Stimulated activated CD4-positive, alpha-beta T cell treated with anti-CD3 and anti-CD28 coated beads, Interleukin-15, amount 100 ng/mL, for 24 hours (primary cell): ENCODE measurements around the gene D2HGDH.
"Not testable (repeated sequence)": the region's sequence is repeated elsewhere in the genome, so short reads cannot be mapped to it uniquely, and the experiment has no call there.

Experiments
- DNase-seq: peaks from one replicate; pipeline ENCODE4 v3.0.0-alpha.2; 2020

The D2HGDH gene

DNA sequence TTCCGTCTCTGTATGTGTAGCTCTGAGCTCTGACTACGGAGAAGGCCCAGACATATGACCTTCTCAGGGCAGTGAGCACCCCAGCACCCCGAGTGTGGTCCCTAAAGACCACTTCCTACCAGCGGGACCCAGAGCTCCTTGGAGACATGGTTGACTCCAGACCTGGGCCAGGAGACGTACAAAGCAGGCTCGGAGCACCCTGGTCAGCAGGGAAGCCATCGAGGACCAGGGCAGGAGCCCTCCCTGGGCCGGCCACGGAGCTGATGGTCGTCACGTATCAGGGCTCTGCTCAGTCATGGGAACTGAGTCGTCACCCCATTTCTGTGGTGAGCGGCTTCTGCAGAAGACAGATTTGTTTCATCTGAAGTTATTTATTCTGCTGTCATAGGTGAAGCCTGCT is 61.8 kb downstream of the D2HGDH start:
- no peak for DNase-seq

DNA sequence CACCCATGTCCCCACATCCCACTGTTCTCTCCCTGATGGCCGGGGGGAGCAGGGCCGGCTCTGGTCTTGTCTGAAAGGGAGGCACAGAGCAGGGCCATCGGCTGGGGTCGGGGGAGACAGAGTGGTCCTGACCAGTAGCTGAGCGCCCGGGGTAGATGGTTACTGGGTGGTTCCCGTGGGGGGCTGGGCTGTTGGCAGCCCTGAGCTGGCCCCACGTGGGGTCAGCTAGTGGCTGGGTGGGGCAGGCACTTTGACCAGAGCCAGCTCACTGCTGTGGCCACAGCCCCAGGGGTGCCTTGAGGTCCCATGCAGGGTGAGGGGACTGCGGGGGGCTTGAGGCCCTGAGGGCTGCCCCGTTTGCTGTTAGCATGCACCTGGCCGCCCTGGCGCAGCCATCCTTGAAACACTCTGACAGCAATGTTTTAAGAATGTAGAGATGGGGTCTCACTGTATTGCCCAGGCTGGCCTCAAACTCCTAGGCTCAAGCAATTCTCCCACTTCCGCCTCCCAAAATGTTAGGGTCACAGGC is 62.2 kb downstream of the D2HGDH start:
- no peak for DNase-seq

DNA sequence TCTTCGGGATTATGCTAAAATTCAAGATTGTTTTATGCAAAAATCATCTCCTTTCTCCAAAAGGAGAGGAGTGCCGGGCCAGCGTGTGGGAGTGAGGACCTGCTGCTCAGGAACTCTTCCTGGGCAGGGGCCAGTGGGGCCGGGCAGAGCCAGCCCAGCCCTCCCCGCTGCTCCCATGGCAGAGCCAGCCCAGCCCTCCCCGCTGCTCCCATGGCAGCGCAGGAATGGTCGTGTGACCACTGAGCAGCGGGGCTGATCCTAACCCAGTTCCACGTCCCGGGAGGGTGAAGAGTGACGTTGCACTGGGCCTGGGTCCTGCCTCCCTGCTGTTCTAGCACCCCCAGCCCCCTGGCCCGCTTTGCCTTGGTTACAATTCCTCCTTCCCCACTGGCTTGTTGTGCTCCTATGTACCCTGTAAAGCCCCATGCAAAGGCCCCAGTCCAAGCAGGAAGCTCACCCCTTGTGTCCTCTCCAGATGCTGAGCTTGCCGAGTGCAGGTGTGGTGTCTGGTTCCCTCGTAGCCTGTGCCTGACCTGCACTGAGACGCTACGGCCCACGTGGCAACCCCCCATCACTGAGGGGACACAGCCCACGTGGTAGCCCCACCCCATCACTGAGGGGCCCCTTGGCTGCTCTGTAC is 63.1 kb downstream of the D2HGDH start:
- no peak for DNase-seq

DNA sequence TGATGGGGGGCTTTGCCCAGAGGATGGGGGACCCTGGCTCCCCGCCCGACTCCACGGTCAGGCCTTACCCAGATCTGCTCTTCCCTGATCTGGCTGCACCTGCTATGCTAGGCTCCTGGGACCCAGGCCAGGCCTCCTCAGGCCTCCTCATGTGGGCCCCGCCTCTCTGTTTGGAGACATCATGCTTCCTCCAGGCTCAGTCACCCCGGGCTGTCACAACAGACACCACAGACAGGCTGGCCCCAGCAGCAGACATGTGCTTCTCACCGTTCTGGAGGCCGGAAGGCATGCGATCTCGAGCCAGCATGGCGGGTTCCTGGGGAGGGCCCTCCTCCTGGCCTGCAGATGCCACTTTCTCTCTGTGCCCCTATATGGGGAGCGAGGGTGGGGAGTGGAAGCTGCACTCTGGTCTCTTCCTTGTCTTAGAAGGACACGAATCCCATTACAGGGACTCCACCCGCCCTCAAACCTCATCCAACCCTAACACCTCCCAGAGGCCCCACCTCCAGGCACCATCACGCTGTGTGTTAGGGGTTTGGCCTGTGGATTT is 63.7 kb downstream of the D2HGDH start:
- no peak for DNase-seq

DNA sequence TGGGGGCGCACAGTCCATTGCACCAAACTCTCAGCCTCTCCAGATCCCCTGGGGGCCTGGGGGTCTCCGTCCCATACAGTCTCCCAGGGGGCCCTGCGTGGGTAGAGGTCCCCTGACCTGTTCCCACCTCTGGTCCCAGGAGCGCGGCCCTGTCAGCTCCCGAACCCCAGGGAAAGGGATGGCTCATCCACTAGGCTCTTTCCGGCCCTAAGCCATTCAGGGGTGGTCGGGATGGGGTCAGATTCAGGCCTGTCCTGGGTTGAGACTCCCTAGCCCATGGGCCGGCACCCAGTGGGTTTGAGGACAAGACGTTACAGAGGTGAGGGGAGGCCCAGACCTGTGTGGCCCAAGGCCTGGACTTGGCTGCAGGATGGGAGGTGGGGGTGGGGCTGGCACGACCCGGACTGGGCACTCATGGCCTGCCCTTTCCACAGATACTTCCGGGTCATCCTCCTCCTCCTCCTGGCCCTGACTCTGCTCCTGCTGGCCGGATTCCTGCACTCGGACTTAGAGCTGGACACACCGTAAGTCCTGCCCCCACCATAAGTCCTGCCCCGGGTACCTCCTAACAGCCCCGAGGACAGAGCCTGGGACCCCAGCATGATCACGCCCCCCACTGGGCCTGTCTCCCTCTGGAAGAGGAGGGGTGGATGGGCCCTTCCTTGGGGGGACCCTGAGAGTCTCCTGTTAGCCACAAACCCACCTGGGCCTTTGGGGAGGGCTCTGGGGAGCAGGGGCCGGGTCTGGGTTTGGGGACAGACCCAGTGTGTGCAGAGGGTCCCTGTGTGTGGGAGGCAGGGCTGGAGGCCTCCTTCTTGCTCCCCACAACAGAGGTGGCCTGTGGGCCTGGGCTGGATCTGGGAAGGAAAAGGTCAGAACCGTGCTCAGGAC is 64.4 kb downstream of the D2HGDH start:
- no peak for DNase-seq

DNA sequence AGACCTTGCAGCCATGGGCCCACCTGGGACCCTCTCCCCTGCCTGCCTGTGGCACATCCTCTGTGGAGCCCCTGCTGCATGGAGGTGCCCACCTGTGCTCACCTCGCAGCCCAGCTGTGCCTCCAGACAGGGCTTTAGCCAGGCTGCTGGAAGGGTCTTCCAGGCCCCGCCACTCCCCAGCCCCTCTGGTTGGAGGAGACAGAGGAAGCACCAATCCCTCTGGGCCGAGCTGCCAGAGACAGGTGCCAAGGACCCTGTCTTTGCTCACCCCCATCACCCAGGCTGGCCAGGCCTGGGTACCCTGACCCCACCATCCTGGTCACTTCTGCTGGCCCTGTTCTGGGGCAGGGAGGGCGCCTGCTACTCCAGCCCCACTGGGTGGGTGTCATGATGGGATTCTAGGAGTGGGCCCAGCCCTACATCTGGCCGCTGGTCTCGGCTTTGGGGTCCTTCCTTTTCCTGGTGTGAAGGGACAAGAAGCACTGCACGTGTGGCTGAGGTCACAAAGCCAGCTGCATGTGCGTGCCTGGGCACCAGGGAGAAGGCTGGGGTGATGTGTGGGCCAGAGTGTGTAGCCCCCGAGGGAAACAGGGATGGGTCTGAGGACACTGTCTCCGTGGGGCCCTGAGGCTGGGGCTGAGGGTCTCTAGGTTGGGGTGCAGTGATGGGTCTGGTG is 65.2 kb downstream of the D2HGDH start:
- DNase-seq: no peak

DNA sequence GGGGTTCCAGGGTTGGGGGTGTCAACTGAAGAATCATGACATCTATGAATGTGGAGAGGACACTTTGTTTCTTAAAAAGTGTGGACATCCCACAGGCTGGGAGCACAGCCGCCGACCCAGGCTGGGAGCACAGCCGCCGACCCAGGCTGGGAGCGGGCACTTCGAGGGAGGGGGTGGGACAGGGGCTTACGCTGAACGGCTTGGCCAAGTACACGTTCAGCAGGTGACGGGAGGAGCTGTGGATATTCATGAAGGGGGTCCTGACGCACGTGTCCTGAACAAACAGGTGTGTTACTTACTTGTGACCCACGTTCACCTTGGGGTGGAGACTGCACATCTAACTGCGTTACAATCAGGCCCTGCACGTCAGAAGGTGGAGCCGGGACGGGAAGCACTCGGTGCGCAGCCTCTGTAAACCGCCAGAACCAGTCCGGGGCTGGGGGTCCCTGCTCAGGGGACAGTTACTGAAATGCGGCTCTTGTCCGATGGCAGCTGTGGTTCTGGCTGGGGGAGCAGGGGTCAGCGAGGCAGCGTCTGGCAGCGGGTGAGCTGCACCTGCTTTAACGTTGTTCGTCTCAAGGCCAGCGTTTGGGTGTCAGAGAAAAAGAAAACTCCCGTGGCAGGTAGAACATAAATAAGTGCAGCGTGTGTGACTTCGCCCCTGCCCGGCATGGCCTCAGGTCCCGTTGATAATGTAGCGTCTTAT is 65.9 kb downstream of the D2HGDH start:
- not testable (repeated sequence) for DNase-seq

DNA sequence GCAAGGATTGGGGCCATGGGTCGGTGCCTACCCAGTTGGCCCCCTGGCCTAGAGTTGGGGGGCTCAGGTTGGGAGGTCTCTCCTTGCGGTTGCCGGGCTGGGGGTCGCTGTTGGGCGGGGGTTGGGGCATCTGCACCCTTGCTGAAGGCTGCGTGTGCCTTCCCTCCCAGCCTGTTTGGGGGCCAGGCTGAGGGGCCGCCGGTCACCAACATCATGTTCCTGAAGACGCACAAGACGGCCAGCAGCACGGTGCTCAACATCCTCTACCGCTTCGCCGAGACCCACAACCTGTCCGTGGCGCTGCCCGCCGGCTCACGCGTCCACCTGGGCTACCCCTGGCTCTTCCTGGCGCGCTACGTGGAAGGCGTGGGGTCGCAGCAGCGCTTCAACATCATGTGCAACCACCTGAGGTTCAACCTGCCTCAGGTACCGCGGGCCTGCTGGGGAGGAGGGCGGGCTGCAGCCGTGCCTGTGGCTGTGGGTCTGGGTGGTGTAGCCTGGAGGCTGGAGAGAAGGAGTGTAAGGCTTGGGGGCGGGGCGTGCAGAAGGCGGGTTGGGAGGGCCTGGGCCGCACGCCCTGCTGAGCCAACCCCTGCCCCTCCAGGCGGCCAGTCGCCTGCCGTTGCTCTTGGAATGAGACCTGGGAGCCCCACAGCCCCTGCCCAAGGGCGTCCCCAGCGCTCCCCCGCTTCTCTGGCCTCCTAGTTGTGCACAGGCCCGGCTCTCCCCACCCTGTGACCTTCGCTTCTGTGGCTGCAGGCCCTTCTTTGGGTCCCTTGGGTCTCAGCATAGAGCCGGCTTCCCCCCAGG is 67.4 kb downstream of the D2HGDH start:
- no peak for DNase-seq

DNA sequence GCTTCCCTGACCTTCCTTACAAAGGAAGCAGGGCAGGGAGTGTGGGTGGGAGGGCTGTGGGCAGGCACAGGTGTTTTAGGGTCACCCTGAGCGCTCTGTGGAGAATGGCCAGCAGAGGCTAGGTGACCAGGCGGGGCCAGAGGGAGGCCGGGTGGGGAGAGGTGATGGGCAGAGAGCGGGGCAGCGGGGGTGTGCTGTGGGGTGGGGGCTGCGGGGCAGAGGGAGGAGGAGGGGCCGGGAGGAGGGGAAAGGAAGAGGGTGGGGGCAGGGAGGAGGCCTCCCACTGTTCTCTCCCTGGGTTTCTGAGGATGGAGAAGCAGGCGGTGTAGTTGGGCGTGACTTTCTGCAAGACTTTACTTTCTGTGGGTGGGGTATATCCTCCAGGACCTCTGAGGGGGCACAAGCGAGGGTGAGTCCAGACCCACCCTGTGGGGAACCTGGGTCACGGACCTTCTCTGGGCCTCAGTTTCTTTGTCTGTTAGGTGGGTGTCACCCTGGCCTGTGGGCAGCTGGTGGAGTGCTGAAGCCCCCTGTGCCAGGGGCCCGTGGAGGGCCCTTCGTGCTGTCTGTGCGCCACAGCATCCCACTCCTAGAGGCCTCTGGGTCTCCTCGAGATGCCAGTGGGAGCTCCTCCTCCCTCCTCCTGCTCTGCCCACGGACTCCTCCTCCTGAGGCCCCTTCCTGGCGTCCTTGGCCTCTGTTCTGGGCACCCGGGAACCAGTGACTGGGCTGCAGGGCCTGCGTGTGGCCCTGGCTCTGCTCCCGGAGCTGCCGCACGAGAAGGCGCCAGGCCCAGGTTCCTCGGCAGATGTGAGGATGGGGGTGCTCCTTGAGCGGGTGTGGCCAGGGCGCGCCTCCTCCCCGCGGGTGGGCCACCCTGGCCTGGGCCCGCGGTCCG is 68.2 kb downstream of the D2HGDH start:
- DNase-seq: no peak

DNA sequence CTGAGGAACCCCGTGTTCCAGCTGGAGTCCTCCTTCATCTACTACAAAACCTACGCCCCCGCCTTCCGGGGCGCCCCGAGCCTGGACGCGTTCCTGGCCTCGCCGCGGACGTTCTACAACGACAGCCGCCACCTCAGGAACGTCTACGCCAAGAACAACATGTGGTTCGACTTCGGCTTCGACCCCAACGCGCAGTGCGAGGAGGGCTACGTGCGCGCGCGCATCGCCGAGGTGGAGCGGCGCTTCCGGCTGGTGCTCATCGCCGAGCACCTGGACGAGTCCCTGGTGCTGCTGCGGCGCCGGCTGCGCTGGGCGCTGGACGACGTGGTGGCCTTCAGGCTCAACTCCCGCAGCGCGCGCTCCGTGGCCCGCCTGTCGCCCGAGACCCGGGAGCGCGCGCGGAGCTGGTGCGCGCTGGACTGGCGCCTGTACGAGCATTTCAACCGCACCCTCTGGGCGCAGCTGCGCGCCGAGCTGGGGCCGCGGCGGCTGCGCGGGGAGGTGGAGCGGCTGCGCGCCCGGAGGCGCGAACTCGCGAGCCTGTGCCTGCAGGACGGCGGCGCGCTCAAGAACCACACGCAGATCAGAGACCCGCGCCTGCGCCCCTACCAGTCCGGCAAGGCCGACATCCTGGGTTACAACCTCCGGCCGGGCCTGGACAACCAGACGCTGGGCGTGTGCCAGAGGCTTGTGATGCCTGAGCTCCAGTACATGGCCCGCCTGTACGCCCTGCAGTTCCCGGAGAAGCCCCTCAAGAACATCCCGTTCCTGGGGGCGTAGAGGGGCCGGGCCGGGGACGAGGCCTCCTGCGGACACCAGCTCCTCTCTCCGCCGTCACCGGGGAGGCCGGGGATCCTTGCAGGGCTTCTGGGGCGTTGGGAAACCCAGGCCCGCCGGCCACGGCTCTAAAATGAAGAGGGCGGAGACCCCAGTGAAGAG is 69.2 kb downstream of the D2HGDH start:
- DNase-seq: peak; percentile 66

DNA sequence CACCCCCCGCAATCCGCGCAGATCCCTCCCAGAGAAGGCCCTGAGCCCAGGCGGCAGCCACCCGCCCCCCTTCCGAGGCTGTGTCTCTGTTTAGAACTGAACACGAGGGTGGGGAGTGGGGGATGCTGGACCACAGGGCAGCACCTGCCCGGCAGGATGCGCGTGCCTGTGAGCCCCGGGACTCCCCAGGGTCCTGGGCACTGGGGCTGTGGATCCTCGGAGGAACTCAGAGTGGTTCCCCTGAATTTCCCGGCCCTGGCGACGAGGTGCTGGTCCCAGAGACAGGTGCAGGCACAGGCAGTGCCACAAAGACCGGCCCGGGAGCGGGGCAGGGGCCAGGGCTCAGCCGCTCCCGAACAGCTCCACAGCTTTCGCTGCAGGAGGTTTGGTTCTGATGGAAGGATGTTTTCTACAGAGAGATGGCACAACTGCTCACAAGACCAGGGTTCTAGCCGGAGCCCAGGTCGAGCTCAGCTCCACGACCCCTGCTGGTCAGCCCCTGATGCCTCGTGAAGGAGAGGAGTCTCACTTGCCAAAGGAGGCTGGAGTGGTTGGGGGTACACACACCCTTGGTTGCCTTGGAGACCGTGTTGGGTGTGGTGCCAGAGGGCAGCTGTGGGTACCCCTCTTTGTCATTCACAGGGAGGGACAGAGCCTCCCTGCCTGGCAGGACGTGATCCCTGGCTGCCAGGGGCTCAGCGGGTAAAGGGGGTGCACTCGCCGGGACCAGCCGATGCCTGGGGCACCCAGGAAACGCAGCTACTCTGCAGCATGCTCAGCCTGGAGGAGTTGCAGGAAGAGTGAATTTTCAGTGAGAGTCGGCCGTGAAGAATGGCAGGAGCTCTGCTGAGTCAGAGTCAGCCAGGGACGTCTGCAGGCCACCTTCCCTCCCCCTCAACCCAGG is 70.1 kb downstream of the D2HGDH start:
- DNase-seq: peak; percentile 34

DNA sequence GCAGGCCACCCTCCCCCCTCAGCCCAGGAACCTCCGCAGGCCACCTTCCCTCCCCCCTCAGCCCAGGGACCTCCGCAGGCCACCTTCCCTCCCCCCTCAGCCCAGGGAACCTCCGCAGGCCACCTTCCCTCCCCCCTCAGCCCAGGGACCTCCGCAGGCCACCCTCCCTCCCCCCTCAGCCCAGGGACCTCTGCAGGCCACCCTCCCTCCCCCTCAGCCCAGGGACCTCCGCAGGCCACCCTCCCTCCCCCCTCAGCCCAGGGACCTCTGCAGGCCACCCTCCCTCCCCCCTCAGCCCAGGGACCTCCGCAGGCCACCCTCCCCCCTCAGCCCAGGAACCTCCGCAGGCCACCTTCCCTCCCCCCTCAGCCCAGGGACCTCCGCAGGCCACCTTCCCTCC is 71.8 kb downstream of the D2HGDH start:
- not testable (repeated sequence) for DNase-seq

DNA sequence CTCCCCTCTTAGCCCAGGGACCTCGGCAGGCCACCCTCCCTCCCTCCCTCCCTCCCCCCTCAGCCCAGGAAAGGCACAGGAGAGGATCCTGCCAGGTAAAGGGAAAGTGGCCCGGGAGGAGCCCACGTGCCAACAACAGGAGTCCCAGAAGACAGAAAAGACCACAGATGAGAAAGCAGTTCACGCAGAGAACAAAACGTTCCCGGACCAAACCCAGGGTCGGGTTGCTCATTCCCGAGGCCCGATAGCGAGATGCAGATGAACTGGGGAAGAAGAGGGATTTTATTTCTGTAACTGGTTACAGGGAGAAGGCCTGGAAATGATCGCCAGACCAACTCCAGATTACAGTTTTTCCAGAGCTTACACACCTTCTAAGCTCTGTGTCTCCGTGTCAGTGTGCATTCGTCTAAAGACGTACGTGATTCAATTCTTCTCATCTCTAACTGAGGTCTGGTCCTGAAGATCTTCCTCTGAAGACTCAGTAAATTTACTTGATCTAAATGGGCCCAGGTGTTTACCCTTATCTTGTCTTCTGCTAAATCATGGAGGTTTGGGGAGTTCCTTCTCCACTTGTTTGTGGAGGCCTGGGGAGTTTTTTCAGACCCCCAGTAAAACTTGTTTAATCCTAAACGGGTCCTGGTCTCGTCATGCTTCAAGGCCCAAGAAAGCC is 73.8 kb downstream of the D2HGDH start:
- no peak for DNase-seq

DNA sequence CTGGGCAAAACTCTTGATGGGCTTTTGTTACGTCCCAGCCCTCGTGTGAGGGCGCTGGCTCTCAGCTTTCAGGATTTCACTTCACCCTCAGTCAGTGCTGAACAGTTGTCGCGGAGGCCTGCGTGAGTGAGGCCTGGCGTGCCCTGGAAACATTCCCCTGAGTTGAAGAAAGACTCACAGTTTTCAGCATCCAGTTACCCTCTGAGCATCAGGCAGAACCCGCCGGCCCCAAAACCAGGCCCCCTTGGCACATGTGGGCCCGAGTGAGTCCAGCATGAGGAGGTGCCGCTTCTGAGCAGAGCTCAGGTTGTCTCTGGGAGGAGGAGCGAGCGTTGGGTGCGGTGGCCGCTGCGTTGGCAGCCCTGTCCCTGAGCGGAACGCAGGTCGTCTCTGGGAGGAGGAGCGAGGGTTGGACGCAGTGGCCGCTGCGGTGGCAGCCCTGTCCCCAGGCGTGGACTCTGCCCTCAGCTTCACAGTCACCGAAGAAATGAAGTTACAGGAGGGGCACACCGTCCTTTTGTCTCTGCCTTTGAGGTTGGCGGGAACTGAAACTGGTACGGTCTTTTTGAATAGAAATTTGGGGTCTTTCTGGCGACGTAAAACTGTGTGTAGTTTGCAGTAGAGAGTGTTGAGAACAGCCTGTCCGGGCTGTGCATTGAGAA is 74.4 kb downstream of the D2HGDH start, which contains the start of gene NEU4:
TSS of gene NEU4 (plus strand) at position 473 of the 662 bp plus-strand sequence. CDS start 5,292 bp downstream, outside the sequence.
- no peak for DNase-seq

DNA sequence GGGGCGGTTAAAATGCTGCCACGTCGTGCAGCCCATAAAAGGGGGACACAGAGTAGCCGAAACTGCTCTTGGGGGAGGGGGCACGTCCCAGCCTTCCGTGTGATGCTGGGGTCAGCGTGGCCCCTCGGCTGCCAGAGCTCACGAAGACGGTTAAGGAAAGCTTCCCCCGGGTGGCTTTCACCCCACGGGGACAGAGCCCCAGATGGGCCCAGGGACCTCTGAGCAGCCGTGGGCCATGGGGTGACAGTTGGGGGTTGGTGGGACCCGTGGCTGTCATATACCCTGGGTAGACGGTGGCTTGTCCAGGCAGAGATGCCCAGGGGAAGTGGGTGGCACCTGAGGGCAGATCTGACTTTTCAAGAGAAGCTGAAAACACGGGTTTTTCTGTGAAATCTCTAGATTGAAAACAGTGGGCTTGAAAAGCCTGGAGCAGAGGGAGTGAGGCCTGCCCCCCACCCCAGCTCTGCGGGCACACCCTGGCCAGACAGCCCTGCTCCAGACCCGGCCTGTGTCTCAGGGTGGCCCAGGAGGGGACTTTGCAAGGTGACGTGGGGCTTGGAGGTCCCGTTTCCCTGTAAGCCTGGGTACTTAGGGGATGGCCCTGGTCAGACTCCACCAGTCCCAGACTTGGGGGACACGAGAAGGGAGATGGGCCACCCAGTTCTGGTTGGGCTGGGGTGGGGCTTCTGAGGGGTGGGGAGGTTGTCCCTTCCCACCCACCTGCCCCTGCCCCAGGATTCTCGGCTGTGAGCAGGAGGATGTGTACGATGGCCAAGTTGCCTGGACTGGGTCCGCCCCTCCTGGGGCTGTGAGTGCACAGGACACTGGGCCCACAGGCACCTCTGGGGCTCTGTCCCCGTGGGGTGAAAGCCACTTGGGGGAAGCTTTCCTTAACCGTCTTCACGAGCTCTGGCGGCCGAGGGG is 75.2 kb downstream of the D2HGDH start:
- no peak for DNase-seq
